Stimulated activated CD8-positive, alpha-beta memory T cell treated with anti-CD3 and anti-CD28 coated beads, Interleukin-15, amount 100 ng/mL, for 24 hours (primary cell): ENCODE results near the gene NBEAL2.

Experiments used
- DNase-seq: peaks from one replicate; pipeline ENCODE4 v3.0.0-alpha.2; 2020; ENCODE audit warnings: low read depth

Gene NBEAL2

GRCh38 chr3:47000922-47001730 lies 21.7 kb downstream of the NBEAL2 start:
- DNase-seq: no peak

- DNase-seq: no peak
These were observed 22.3 kb downstream of the NBEAL2 start for GRCh38 chr3:47001731-47002170.

DNA sequence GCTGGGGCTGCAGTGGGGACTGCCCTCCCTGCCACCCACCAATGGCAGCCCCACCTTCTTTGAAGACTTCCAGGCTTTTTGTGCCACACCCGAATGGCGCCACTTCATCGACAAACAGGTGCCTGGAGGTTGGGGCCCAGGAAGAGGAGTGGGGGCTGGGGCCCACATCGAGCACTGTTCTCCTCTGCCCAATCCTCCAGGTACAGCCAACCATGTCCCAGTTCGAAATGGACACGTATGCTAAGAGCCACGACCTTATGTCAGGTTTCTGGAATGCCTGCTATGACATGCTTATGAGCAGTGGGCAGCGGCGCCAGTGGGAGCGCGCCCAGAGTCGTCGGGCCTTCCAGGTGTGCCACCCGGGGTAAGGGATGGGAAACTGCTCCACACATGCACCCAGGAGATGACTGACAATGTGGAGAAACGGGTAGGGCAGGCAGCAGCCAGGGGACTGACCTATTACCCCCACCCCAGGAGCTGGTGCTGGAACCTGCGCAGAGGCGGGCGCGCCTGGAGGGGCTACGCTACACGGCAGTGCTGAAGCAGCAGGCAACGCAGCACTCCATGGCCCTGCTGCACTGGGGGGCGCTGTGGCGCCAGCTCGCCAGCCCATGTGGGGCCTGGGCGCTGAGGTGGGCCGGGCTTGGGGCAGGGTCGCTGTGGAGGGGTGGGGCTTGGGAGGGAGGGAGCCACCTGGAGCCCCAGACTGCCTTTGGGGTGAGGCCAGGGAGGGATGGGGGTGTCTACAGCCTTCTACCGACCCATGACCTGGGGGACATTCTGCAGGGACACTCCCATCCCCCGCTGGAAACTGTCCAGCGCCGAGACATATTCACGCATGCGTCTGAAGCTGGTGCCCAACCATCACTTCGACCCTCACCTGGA lies 22.9 kb downstream of the NBEAL2 start:
- DNase-seq: no peak

GRCh38 chr3:47003056-47003410 lies 23.6 kb downstream of the NBEAL2 start:
- DNase-seq: no peak

- no peak for DNase-seq
These were observed 24.2 kb downstream of the NBEAL2 start for GRCh38 chr3:47003461-47004368.

- no peak for DNase-seq
These were observed 25.1 kb downstream of the NBEAL2 start for GRCh38 chr3:47004369-47005211.

DNA sequence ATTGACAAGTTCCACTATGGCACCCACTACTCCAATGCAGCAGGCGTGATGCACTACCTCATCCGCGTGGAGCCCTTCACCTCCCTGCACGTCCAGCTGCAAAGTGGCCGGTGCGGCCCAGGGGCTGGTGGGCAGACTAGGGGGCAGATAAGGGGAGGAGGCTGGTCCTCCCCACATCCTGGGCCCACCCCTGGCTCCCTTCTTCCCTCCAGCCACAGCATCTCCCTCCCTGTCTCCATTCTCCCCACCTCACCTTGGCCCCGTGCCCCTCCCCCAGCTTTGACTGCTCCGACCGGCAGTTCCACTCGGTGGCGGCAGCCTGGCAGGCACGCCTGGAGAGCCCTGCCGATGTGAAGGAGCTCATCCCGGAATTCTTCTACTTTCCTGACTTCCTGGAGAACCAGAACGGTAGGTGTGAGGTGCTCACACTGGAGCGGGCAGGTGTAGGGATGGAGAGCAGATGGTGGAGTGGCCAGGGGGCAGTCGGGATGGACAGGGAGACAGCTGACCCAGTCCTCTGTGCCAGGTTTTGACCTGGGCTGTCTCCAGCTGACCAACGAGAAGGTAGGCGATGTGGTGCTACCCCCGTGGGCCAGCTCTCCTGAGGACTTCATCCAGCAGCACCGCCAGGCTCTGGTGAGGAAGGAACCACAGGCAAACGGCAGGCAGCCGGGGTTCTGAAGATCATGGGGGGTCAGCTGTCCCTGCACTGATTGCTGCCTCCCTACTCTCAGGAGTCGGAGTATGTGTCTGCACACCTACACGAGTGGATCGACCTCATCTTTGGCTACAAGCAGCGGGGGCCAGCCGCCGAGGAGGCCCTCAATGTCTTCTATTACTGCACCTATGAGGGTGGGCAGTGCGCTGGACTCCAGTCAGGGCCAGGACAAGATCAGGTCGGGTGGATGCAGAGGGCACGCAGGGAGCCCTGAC lies 26.0 kb downstream of the NBEAL2 start:
- no peak for DNase-seq

DNA sequence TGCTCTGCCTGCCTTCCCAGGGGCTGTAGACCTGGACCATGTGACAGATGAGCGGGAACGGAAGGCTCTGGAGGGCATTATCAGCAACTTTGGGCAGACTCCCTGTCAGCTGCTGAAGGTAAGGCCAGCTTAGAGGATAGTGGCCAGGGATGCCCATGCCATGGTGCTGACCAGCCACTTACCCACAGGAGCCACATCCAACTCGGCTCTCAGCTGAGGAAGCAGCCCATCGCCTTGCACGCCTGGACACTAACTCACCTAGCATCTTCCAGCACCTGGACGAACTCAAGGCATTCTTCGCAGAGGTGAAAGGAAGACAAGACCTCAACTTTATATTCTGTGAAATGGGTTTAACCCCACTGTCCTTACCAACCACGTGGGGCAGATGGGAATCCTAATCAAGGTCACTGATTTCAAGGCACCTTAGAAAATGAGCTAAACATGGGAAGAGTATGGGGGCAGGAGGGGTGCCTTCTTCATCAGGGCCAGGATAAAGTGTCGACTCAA lies 26.7 kb downstream of the NBEAL2 start:
- no peak for DNase-seq

DNA sequence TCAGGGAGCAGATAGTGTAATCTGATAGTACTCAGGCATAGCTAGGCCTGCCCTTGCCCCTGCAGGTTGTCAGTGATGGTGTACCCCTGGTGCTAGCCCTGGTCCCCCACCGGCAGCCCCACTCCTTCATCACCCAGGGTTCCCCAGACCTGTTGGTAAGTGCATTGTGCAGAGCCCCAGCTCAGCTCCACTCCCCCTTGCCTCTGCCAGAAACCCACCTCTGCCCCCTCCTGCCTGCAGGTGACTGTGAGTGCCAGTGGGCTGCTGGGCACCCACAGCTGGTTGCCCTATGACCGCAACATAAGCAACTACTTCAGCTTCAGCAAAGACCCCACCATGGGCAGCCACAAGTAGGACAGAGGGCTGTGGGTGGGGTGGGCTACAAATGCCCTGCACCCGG lies 27.5 kb downstream of the NBEAL2 start:
- DNase-seq: no peak

DNA sequence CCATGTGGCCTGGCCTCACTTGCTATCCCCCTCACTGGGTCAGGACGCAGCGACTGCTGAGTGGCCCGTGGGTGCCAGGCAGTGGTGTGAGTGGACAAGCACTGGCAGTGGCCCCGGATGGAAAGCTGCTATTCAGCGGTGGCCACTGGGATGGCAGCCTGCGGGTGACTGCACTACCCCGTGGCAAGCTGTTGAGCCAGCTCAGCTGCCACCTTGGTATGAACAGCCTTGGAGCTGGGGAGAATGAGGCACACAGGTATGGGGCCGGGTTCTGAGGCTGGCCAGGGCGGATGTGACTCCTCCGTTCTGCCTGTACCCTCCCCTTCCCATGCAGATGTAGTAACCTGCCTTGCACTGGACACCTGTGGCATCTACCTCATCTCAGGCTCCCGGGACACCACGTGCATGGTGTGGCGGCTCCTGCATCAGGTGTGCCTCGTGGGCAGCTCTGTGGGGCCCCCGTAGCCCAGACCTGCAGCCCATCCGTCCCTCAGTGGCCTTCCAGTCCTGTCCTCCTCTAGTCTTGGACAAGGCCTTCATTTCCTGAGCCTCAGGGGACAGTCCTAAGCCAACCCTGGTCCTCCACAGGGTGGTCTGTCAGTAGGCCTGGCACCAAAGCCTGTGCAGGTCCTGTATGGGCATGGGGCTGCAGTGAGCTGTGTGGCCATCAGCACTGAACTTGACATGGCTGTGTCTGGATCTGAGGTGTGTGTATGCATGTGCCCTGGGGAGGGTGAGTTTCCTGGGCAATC lies 28.2 kb downstream of the NBEAL2 start:
- no peak for DNase-seq

DNA sequence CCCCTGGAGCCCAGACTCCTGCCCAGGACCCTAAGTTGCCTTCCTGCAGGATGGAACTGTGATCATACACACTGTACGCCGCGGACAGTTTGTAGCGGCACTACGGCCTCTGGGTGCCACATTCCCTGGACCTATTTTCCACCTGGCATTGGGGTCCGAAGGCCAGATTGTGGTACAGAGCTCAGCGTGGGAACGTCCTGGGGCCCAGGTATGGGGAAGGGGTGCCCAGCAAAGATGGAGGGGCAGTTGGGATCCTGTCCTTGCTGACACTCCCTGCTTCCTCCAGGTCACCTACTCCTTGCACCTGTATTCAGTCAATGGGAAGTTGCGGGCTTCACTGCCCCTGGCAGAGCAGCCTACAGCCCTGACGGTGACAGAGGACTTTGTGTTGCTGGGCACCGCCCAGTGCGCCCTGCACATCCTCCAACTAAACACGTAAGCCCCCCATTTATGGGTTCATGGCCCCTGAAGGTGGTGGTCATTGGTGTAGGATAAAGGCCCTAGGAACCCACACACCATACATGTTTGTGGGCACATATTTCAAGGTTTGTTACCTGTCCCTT lies 28.8 kb downstream of the NBEAL2 start:
- no peak for DNase-seq

- no peak for DNase-seq
These were observed 29.4 kb downstream of the NBEAL2 start for GRCh38 chr3:47008851-47009224.

GRCh38 chr3:47009225-47010110 lies 30.0 kb downstream of the NBEAL2 start:
- peak; percentile 50 for DNase-seq

- no peak for DNase-seq
These were observed 30.7 kb downstream of the NBEAL2 start for GRCh38 chr3:47010111-47010712.

DNA sequence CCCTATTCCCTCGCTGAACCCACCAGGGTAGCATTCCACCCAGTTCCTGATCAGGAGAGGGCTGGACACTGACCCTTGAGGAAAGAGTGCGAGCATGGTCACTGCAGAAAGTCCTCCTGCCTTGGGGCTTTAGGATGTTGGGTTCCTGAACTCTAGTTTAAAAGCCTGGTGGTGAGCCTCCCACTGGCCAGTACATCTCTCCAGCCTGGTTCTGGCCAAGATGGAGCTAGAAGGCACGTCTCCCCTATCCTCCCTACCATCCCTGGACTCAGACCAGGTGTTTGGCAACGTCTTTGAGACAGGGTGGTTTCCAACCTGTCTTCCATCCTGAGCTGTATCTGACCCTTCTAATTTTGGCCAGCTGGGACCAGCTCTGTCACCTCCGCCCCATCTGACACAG lies 31.4 kb downstream of the NBEAL2 start:
- no peak for DNase-seq

- no peak for DNase-seq
These were observed 31.9 kb downstream of the NBEAL2 start for GRCh38 chr3:47011371-47011770.
